Myometrial cell (primary cell): ENCODE measurements around the gene CLEC7A. TPM values are rescaled to one million over a fixed set of nuclear protein-coding genes. Genes with fewer than 3 reads are reported as not detected.

Source experiments
- total RNA-seq: library from RNA; depleted of rRNA; stranded (reverse); fragments of >200 nt; gene quantifications from 2 replicates; pipeline ENCODE4 v1.2.3, GENCODE V29; 2015

Gene CLEC7A
- not detected in 2 replicates for total RNA-seq

GRCh38 chr12:10130042-10130441 is at the start of gene CLEC7A:
CLEC7A (minus strand) TSS chr12:10130199; CDS start chr12:10130082, 117 bp downstream.

DNA sequence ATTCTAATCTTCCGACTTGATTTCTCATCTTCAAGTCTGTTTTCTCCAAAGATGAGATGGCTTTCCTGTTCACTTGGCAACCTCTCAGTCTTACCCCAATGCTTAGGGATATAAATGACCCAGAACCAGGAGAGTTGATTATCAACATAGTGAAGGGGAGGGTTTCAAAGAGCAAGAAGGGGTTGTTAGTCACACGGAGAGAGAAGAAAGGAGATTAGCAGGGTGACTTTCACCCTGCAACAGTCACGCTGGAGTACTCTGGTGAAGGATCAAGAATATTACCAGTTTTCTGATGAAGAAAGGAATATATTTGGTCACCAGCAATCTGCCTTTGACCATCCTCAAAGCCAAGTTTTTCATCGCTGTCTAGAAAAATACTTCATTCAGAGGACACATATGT is 48.8 kb upstream of the CLEC7A start, which contains the start of gene TMEM52B:
TSS of gene TMEM52B (plus strand) at position 212 of the 400 bp plus-strand sequence. CDS start 543 bp downstream, outside the sequence.

GRCh38 chr12:10171973-10172728 is 42.2 kb upstream of the CLEC7A start, which contains the start of gene OLR1:
OLR1 (minus strand) TSS chr12:10172132; CDS start chr12:10172077, 55 bp downstream.

DNA sequence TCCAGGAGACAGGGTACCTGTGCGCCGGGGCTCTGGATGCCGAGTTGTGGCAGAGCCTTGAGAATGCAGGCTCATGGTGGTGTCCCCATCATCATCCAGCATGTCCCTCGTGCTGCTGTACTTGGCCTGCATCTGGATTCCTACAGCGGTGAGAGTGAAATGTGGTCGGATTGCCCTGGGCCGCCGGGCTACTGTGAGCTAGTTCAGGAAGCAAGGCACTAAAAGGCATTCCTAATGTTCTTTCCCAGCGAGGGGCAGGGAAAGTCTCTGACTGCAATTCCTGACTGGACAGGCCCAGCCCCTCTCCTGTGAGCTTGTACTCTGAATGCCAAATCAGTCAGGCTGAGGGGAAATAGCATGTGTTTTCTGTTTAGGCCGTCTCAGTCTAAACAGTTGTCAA is 31.2 kb downstream of the CLEC7A start, which contains the start of gene CLEC1A:
TSS of gene CLEC1A (minus strand) at position 195 of the 400 bp plus-strand sequence. CDS start at position 132, 63 bp downstream.

Other genes with a start within 250 kb of the CLEC7A start
- gene KLRF2, start 248.7 kb downstream of the CLEC7A start, total RNA-seq = not detected in 2 replicates
- gene CLEC2A, start 197.8 kb downstream of the CLEC7A start, total RNA-seq = not detected in 2 replicates
- gene CLEC12A, start 158.8 kb downstream of the CLEC7A start, total RNA-seq = not detected in 2 replicates
- not detected in 2 replicates for gene CLEC1B, start 131.1 kb downstream of the CLEC7A start, total RNA-seq
- not detected in 2 replicates for gene CLEC12B, start 119.6 kb downstream of the CLEC7A start, total RNA-seq
- not detected in 2 replicates for gene CLEC9A, start 99.5 kb downstream of the CLEC7A start, total RNA-seq
- not detected in 2 replicates for gene CLEC1A, start 31.2 kb downstream of the CLEC7A start, total RNA-seq
- 36.9 and 40.1 TPM in 2 replicates for gene OLR1, start 41.9 kb upstream of the CLEC7A start, total RNA-seq
- 10.4 and 17.4 TPM in 2 replicates for gene TMEM52B, start 48.8 kb upstream of the CLEC7A start, total RNA-seq
- 58.0 and 82.5 TPM in 2 replicates for gene GABARAPL1, start 82.7 kb upstream of the CLEC7A start, total RNA-seq
- gene KLRD1, start 177.7 kb upstream of the CLEC7A start, total RNA-seq = under 0.01 TPM in 1 of 2 replicates, not detected in the other